Measurements from ENCODE around the gene USP31.

The USP31 gene

GRCh38 chr16:23014592-23014991 lies 134.7 kb downstream of the USP31 start:
- Mint-ChIP-seq H3K9me3 (no peaks in the 10 kb centered on the region), H3K27ac (no peak overlapping the region), H3K4me3 (no peak overlapping the region), H3K36me3 (no peaks in the 10 kb centered on the region), H3K4me1 (no peaks in the 10 kb centered on the region)
- ATAC-seq (no peak), DNase-seq (ENCODE audit: low spot score in 2 of 2) (no peak)

Measured in stimulated activated effector memory CD8-positive, alpha-beta T cell treated with anti-CD3 and anti-CD28 coated beads, Interleukin-12 subunit alpha, Interleukin-12 subunit beta, amount 100 ng/mL, for 72 hours (primary cell).